Medulla oblongata (tissue), 1 donor: ENCODE results near the gene PANK3.
"Not testable (repeated sequence)": the region's sequence is repeated elsewhere in the genome, so short reads cannot be mapped to it uniquely, and the experiment has no call there.

Source experiments
- DNase-seq: peaks from one replicate; pipeline ENCODE4 v3.0.0-alpha.2; 2015; ENCODE audit errors: extremely low spot score

Gene PANK3

GRCh38 chr5:168578538-168579487, at the start of gene PANK3:
TSS of gene PANK3 (minus strand) at chr5:168579368. CDS start at chr5:168579283, 85 bp downstream.
- peak; percentile 61 for DNase-seq

- no peak for DNase-seq
These were observed 45.7 kb upstream of the PANK3 start for GRCh38 chr5:168624850-168625364.

- no peak for DNase-seq
These were observed 41.6 kb upstream of the PANK3 start for GRCh38 chr5:168620807-168621206.

GRCh38 chr5:168614661-168615060, 35.5 kb upstream of the PANK3 start:
- DNase-seq = no peak

GRCh38 chr5:168613996-168614395, 34.8 kb upstream of the PANK3 start:
- no peak for DNase-seq

- no peak for DNase-seq
These were observed 34.2 kb upstream of the PANK3 start for GRCh38 chr5:168613396-168613795.

- DNase-seq = no peak
These were observed 33.8 kb upstream of the PANK3 start for GRCh38 chr5:168612996-168613395.

GRCh38 chr5:168612123-168612522, 33.0 kb upstream of the PANK3 start:
- DNase-seq = no peak

GRCh38 chr5:168611165-168611564, 32.0 kb upstream of the PANK3 start:
- no peak for DNase-seq

- no peak for DNase-seq
These were observed 30.8 kb upstream of the PANK3 start for GRCh38 chr5:168609806-168610482.

GRCh38 chr5:168608821-168609220, 29.7 kb upstream of the PANK3 start:
- DNase-seq = no peak

GRCh38 chr5:168608386-168608785, 29.2 kb upstream of the PANK3 start:
- no peak for DNase-seq

GRCh38 chr5:168607946-168608345, 28.8 kb upstream of the PANK3 start:
- DNase-seq = no peak

GRCh38 chr5:168606562-168606961, 27.4 kb upstream of the PANK3 start:
- no peak for DNase-seq

GRCh38 chr5:168604436-168604835, 25.3 kb upstream of the PANK3 start:
- no peak for DNase-seq

GRCh38 chr5:168603746-168604145, 24.6 kb upstream of the PANK3 start:
- DNase-seq = no peak

- no peak for DNase-seq
These were observed 23.3 kb upstream of the PANK3 start for GRCh38 chr5:168602517-168602916.

- DNase-seq = no peak
These were observed 22.8 kb upstream of the PANK3 start for GRCh38 chr5:168601972-168602371.

GRCh38 chr5:168600409-168600808, 21.2 kb upstream of the PANK3 start:
- no peak for DNase-seq

- no peak for DNase-seq
These were observed 20.7 kb upstream of the PANK3 start for GRCh38 chr5:168599826-168600225.

GRCh38 chr5:168598639-168599038, 19.5 kb upstream of the PANK3 start:
- no peak for DNase-seq

- DNase-seq = no peak
These were observed 17.8 kb upstream of the PANK3 start for GRCh38 chr5:168596927-168597326.

- DNase-seq = not testable (repeated sequence)
These were observed 17.0 kb upstream of the PANK3 start for GRCh38 chr5:168596122-168596521.
